Measurements from ENCODE around the gene TRAPPC12. TPM values are rescaled to one million over a fixed set of nuclear protein-coding genes. Genes with fewer than 3 reads are reported as not detected.

Gene TRAPPC12
- total RNA-seq, 1 experiment from 2014 or later: 86.0 TPM

DNA sequence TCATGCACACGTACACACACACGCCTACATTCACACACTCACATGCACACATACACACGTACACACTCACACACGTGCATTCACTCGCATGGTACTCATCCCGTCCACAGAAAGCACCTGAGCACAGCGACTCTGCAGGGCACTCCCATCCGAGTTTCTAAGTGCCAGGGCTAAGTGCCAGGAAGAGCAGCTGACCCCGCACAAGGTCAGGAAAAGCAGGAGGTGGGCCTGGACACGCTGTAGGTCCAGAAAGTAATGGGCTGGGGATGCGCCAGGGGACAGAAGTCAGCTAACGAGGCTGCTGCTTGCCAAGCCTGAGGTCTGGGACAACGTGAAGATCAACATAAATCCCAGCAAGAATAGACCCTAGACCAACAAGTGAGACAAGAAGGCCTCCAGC, 124.0 kb downstream of the TRAPPC12 start:
- Histone ChIP-seq H3K9ac (ENCODE audit: extremely low read depth, insufficient read length, low read length) (no peak overlapping the region), H3K27me3 (ENCODE audit: insufficient read depth, low read length) (no peaks in the 10 kb centered on the region), H4K91ac (ENCODE audit: insufficient read length, low read depth, low read length) (no peak overlapping the region), H3K9me3 (ENCODE audit: control insufficient read depth, low read depth, low read length) (no peaks in the 10 kb centered on the region), H2BK5ac (ENCODE audit: insufficient read length, low read length) (no peak overlapping the region), H3K4ac (ENCODE audit: low read depth, low read length) (no peak overlapping the region), H2BK12ac (ENCODE audit: insufficient read length, low read depth, low read length) (no peak overlapping the region), H4K5ac (ENCODE audit: insufficient read length, low read depth, low read length) (no peak overlapping the region), H2BK15ac (ENCODE audit: low read depth, low read length) (no peak overlapping the region), H3K27ac (ENCODE audit: insufficient read length, low read depth, low read length) (no peak overlapping the region), H2BK120ac (ENCODE audit: low read depth, low read length, poor library complexity, severe bottlenecking) (no peak overlapping the region), H3K4me1 (ENCODE audit: insufficient read depth, low read length) (no peaks in the 10 kb centered on the region), H3K14ac (ENCODE audit: insufficient read depth, low read length) (no peak overlapping the region; the same call in 1 of the 2 replicates), H2AFZ (ENCODE audit: low read length) (no peak overlapping the region), H2BK20ac (ENCODE audit: low read depth, low read length, poor library complexity, severe bottlenecking) (no peak overlapping the region), H4K20me1 (ENCODE audit: control insufficient read depth, insufficient read depth, insufficient read length) (no peaks in the 10 kb centered on the region), H3K4me2 (ENCODE audit: insufficient read depth, insufficient read length, low read length) (no peak overlapping the region), H3K79me1 (ENCODE audit: insufficient read depth, low read depth, low read length, poor library complexity, severe bottlenecking) (no peaks in the 10 kb centered on the region), H3K18ac (ENCODE audit: insufficient read length, low read depth, low read length) (no peak overlapping the region), H3K23me2 (ENCODE audit: insufficient read length, low read depth, low read length, poor library complexity, severe bottlenecking) (no peaks in the 10 kb centered on the region), H2AK5ac (ENCODE audit: insufficient read length, low read length) (no peak overlapping the region), H3T11ph (ENCODE audit: low read length) (no peak overlapping the region), H3K79me2 (ENCODE audit: insufficient read depth, low read length) (no peaks in the 10 kb centered on the region), H4K8ac (replicated peaks; ENCODE audit: insufficient read length, low read depth, low read length) (peak overlapping the region; percentile 97), H3K56ac (ENCODE audit: insufficient read length, low read depth, low read length) (no peak overlapping the region), H3K23ac (ENCODE audit: insufficient read length, low read depth, low read length) (peak overlapping the region; percentile 1)
- H3K27me3 Mint-ChIP-seq (ENCODE audit: low read depth): no peaks in the 10 kb centered on the region; the same call in 1 of the 2 replicates
- H3K9me3 Mint-ChIP-seq: no peaks in the 10 kb centered on the region
- H3K4me1 Mint-ChIP-seq: no peaks in the 10 kb centered on the region
- H3K27ac Mint-ChIP-seq: no peak overlapping the region
- no peak for DNase-seq
- TF ChIP-seq, protein P1, sequence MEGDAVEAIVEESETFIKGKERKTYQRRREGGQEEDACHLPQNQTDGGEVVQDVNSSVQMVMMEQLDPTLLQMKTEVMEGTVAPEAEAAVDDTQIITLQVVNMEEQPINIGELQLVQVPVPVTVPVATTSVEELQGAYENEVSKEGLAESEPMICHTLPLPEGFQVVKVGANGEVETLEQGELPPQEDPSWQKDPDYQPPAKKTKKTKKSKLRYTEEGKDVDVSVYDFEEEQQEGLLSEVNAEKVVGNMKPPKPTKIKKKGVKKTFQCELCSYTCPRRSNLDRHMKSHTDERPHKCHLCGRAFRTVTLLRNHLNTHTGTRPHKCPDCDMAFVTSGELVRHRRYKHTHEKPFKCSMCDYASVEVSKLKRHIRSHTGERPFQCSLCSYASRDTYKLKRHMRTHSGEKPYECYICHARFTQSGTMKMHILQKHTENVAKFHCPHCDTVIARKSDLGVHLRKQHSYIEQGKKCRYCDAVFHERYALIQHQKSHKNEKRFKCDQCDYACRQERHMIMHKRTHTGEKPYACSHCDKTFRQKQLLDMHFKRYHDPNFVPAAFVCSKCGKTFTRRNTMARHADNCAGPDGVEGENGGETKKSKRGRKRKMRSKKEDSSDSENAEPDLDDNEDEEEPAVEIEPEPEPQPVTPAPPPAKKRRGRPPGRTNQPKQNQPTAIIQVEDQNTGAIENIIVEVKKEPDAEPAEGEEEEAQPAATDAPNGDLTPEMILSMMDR (conservative IDR thresholded peaks at IDR 0.05): no peak
- peaks cover 13 to 35% (median 14%) of the 10 kb centered on the region in 3 experiments for H3K36me3 Mint-ChIP-seq (ENCODE audit: insufficient read depth in 1 of 3, low read depth in 3 of 3)
- no peak overlapping the region for H3K4me3 Mint-ChIP-seq
- WGBS (ENCODE audit: extremely low coverage, insufficient read length, low lambda C conversion rate): no CpG with 5 or more reads among the region's 13 CpGs

Measured in H9 (cell line).